ENCODE results near the gene SLC22A16. TPM values are rescaled to one million over a fixed set of nuclear protein-coding genes. Genes with fewer than 3 reads are reported as not detected.

SLC22A16 gene
- total and polyA plus RNA-seq, 10 of the 15 experiments (the other 5 are each of a cell fraction or from before 2014, with no cell fraction given): not detected

GRCh38 chr6:110398778-110399177 lies 77.6 kb downstream of the SLC22A16 start:
- intact Hi-C loops (cut with micrococcal nuclease; ENCODE audit: unreplicated experiment): loop anchor here (10.0 kb wide), 1 partner anchor 804 kb away; no protein-coding TSS in a partner anchor
- Histone ChIP-seq H3K79me2 (ENCODE audit: control insufficient read depth, insufficient read depth, low read length) (no peaks in the 10 kb centered on the region), H3K9me3 (replicated peaks; ENCODE audit: control insufficient read depth, insufficient read depth, low read length) (no peaks in the 10 kb centered on the region), H3K4me2 (ENCODE audit: control insufficient read depth, insufficient read depth) (no peak overlapping the region), H3K9ac (ENCODE audit: control insufficient read depth, insufficient read depth, low read length) (no peak overlapping the region), H3K27me3 (replicated peaks in 1 of 2; ENCODE audit: control insufficient read depth in 2 of 2, insufficient read depth in 2 of 2, low read length in 1 of 2) (peaks cover 0 to 4% of the 10 kb centered on the region in 2 experiments; a peak in 2 of 4 replicates), H2AFZ (ENCODE audit: control insufficient read depth, low read depth, low read length) (no peak overlapping the region), H4K20me1 (ENCODE audit: control insufficient read depth, insufficient read depth) (no peaks in the 10 kb centered on the region), H3K27ac (ENCODE audit: control insufficient read depth, insufficient read depth) (no peak overlapping the region), H3K4me1 (ENCODE audit: control insufficient read depth, insufficient read depth, low read length) (no peaks in the 10 kb centered on the region), H3K4me3 (no peak overlapping the region), H3K36me3 (ENCODE audit: control insufficient read depth in 2 of 2, insufficient read depth in 2 of 2, low read length in 1 of 2) (no peaks in the 10 kb centered on the region)
- ChIA-PET POLR2A (no interaction called here), RAD21 (ENCODE audit: unreplicated experiment) (no interaction called here), SMC1A (ENCODE audit: uncharacterized antibody, unreplicated experiment) (interaction anchor here (3.1 kb wide), 1 partner anchor 359 kb away, joined by 10 read pairs; no protein-coding TSS in a partner anchor), CTCF (no interaction called here)
- no peak for ATAC-seq
- FAIRE-seq: no peak
- BruUV-seq (replicated peaks): no TSS peak
- in situ Hi-C loops (cut with MboI): loop anchor here (10.0 kb wide), 1 partner anchor 224 kb away; the partner anchor contains the start of gene WASF1
- 22% methylated on average over 4 of the region's 4 CpGs for WGBS (ENCODE audit: insufficient coverage, insufficient replicate concordance, low lambda C conversion rate, missing lambda C conversion rate)
- DNase-seq (ENCODE audit: low read depth, low spot score): no peak
- no peak for TF ChIP-seq IRF5 (IDR thresholded peaks at IDR 0.05; ENCODE audit: borderline replicate concordance)
- no peak for TF ChIP-seq BHLHE40 (IDR thresholded peaks at IDR 0.05; ENCODE audit: borderline replicate concordance in 1 of 2, low read depth in 2 of 2, low read length in 1 of 2)
- no peak for TF ChIP-seq DPF2 (IDR thresholded peaks at IDR 0.05)
- no peak for TF ChIP-seq MYC (IDR thresholded peaks at IDR 0.05; ENCODE audit: insufficient read depth, insufficient read length, insufficient replicate concordance, low read length, severe bottlenecking)
- no peak for TF ChIP-seq NRF1 (conservative IDR thresholded peaks at IDR 0.05; ENCODE audit: low read depth, low read length)
- TF ChIP-seq EGR1 (IDR thresholded peaks at IDR 0.05; ENCODE audit: borderline replicate concordance in 1 of 2, low read depth in 2 of 2, low read length in 2 of 2): no peak
- TF ChIP-seq TCF7 (IDR thresholded peaks at IDR 0.05; ENCODE audit: borderline replicate concordance): no peak
- TF ChIP-seq USF1 (IDR thresholded peaks at IDR 0.05; ENCODE audit: borderline replicate concordance, extremely low read length, insufficient read depth, low read depth, low read length): no peak
- no peak for TF ChIP-seq ZBTB40 (IDR thresholded peaks at IDR 0.05; ENCODE audit: borderline replicate concordance)
- TF ChIP-seq REST (IDR thresholded peaks at IDR 0.05; ENCODE audit: low read depth, low read length): no peak
- no peak for TF ChIP-seq MXI1 (IDR thresholded peaks at IDR 0.05; ENCODE audit: low read depth, low read length)
- TF ChIP-seq MEF2A (IDR thresholded peaks at IDR 0.05; ENCODE audit: insufficient read depth, low read depth, low read length): no peak
- no peak for TF ChIP-seq NFYB (IDR thresholded peaks at IDR 0.05; ENCODE audit: insufficient read depth, low read depth, low read length)

Measured in GM12878 (cell line).